Stimulated activated CD4-positive, alpha-beta T cell treated with anti-CD3 and anti-CD28 coated beads, Interleukin-15, amount 100 ng/mL, for 24 hours (primary cell): ENCODE data around the gene EML1.
A peak's percentile ranks its signal among the peaks of the same experiment; 100 is the strongest.

Source experiments
- DNase-seq: peaks from one replicate; pipeline ENCODE4 v3.0.0-alpha.2; 2020

Gene EML1

GRCh38 chr14:99875421-99875820 lies 82.2 kb downstream of the EML1 start:
- DNase-seq, result no peak

- no peak for DNase-seq
These were observed 82.6 kb downstream of the EML1 start for GRCh38 chr14:99875836-99876235.

- DNase-seq, result no peak
These were observed 83.2 kb downstream of the EML1 start for GRCh38 chr14:99876406-99876805.

- no peak for DNase-seq
These were observed 85.3 kb downstream of the EML1 start for GRCh38 chr14:99878563-99878962.

- no peak for DNase-seq
These were observed 86.4 kb downstream of the EML1 start for GRCh38 chr14:99879401-99880295.

GRCh38 chr14:99880651-99881420 lies 87.6 kb downstream of the EML1 start:
- no peak for DNase-seq

GRCh38 chr14:99883866-99884650 lies 90.8 kb downstream of the EML1 start:
- DNase-seq, result no peak

GRCh38 chr14:99884834-99885648 lies 91.8 kb downstream of the EML1 start:
- peak; percentile 11 for DNase-seq

GRCh38 chr14:99885649-99885958 lies 92.4 kb downstream of the EML1 start:
- DNase-seq, result no peak

GRCh38 chr14:99887407-99887806 lies 94.2 kb downstream of the EML1 start:
- DNase-seq, result no peak

GRCh38 chr14:99888149-99888548 lies 94.9 kb downstream of the EML1 start:
- no peak for DNase-seq

- DNase-seq, result no peak
These were observed 96.1 kb downstream of the EML1 start for GRCh38 chr14:99889268-99889667.

GRCh38 chr14:99891266-99891665 lies 98.1 kb downstream of the EML1 start:
- no peak for DNase-seq

GRCh38 chr14:99891900-99892299 lies 98.7 kb downstream of the EML1 start:
- DNase-seq, result no peak

GRCh38 chr14:99892406-99892805 lies 99.2 kb downstream of the EML1 start:
- no peak for DNase-seq

- no peak for DNase-seq
These were observed 103.1 kb downstream of the EML1 start for GRCh38 chr14:99896361-99896760.

GRCh38 chr14:99899578-99900178 lies 106.5 kb downstream of the EML1 start:
- no peak for DNase-seq

GRCh38 chr14:99902925-99903324 lies 109.7 kb downstream of the EML1 start:
- DNase-seq, result no peak

- DNase-seq, result no peak
These were observed 111.3 kb downstream of the EML1 start for GRCh38 chr14:99904506-99904905.

GRCh38 chr14:99905121-99905520 lies 111.9 kb downstream of the EML1 start:
- no peak for DNase-seq

- DNase-seq, result no peak
These were observed 114.8 kb downstream of the EML1 start for GRCh38 chr14:99907761-99908652.
